SK-N-SH treated with all-trans-retinoic acid at 6 μM for 48 hours (cell line): ENCODE data around the gene ANAPC5.
"Not testable (repeated sequence)": the region's sequence is repeated elsewhere in the genome, so short reads cannot be mapped to it uniquely, and the experiment has no call there.

Source experiments
- ATAC-seq: fragments of 200-7000 bp; cut with Tn5 transposase; 3 replicates; pipeline ENCODE4 v1.9.1; 2020; ENCODE audit warnings: mild to moderate bottlenecking, moderate library complexity
- ARNTL ChIP-seq: fragments of 450-650 bp; formaldehyde crosslinking; IDR thresholded peaks from 2 replicates; pipeline ENCODE4 v1.5.0; 2020; ENCODE audit warnings: low read depth, mild to moderate bottlenecking, moderate library complexity, borderline replicate concordance
- BACH2 ChIP-seq: fragments of 250-450 bp; sonication (Bioruptor Pico); IDR thresholded peaks from 2 replicates; pipeline ENCODE4 v1.9.0; 2021; ENCODE audit warnings: mild to moderate bottlenecking, borderline replicate concordance
- CREB5 ChIP-seq: fragments of 250-450 bp; sonication (Bioruptor Pico); IDR thresholded peaks from 2 replicates; pipeline ENCODE4 v1.5.1; 2020; ENCODE audit warnings: low read depth, mild to moderate bottlenecking, moderate library complexity
- CSDC2 ChIP-seq: fragments of 250-450 bp; sonication (Bioruptor Pico); IDR thresholded peaks from 2 replicates; pipeline ENCODE4 v1.5.0; 2020; ENCODE audit warnings: mild to moderate bottlenecking, moderate library complexity
- CSRNP3 ChIP-seq: fragments of 250-450 bp; sonication (Bioruptor Pico); IDR thresholded peaks from 2 replicates; pipeline ENCODE4 v1.5.1; 2021; ENCODE audit warnings: mild to moderate bottlenecking, moderate library complexity
- ESRRG ChIP-seq: fragments of 250-450 bp; sonication (Bioruptor Pico); IDR thresholded peaks from 2 replicates; pipeline ENCODE4 v1.6.1; 2021; ENCODE audit warnings: mild to moderate bottlenecking
- GLIS3 ChIP-seq: fragments of 250-450 bp; sonication (Bioruptor Pico); IDR thresholded peaks from 2 replicates; pipeline ENCODE4 v1.5.0; 2020; ENCODE audit warnings: mild to moderate bottlenecking, moderate library complexity
- ISL1 ChIP-seq: fragments of 250-450 bp; sonication (Bioruptor Pico); IDR thresholded peaks from 2 replicates; pipeline ENCODE4 v2.1.2; 2022; ENCODE audit warnings: mild to moderate bottlenecking, moderate library complexity
- OSR1 ChIP-seq: fragments of 250-450 bp; sonication (Bioruptor Pico); IDR thresholded peaks from 2 replicates; pipeline ENCODE4 v1.8.0; 2022; ENCODE audit warnings: moderate library complexity, mild to moderate bottlenecking, inconsistent platforms
- PATZ1 ChIP-seq: fragments of 250-450 bp; sonication (Bioruptor Pico); IDR thresholded peaks from 2 replicates; pipeline ENCODE4 v1.8.0; 2020; ENCODE audit warnings: mild to moderate bottlenecking, moderate library complexity, borderline replicate concordance
- RARB ChIP-seq: fragments of 250-450 bp; sonication (Bioruptor Pico); IDR thresholded peaks from 2 replicates; pipeline ENCODE4 v1.8.0; 2021; ENCODE audit warnings: mild to moderate bottlenecking, moderate library complexity
- TCF4 ChIP-seq: fragments of 250-450 bp; sonication (Bioruptor Pico); IDR thresholded peaks from 2 replicates; pipeline ENCODE4 v1.8.0; 2021; ENCODE audit warnings: mild to moderate bottlenecking, moderate library complexity, borderline replicate concordance
- TOX ChIP-seq: fragments of 250-450 bp; sonication (Bioruptor Pico); IDR thresholded peaks from 2 replicates; pipeline ENCODE4 v1.8.0; 2021; ENCODE audit warnings: mild to moderate bottlenecking, moderate library complexity, borderline replicate concordance
- TSHZ2 ChIP-seq: fragments of 250-450 bp; sonication (Bioruptor Pico); IDR thresholded peaks from 2 replicates; pipeline ENCODE4 v1.5.0; 2020; ENCODE audit warnings: mild to moderate bottlenecking, moderate library complexity
- ZC3H10 ChIP-seq: fragments of 250-450 bp; sonication (Bioruptor Pico); IDR thresholded peaks from 2 replicates; pipeline ENCODE4 v1.5.1; 2021; ENCODE audit warnings: mild to moderate bottlenecking, moderate library complexity
- ZFP3 ChIP-seq: fragments of 250-450 bp; sonication (Bioruptor Pico); IDR thresholded peaks from 2 replicates; pipeline ENCODE4 v1.5.0; 2020; ENCODE audit warnings: mild to moderate bottlenecking, moderate library complexity
- ZNF565 ChIP-seq: fragments of 450-650 bp; formaldehyde crosslinking; conservative IDR thresholded peaks from 2 replicates; pipeline ENCODE4 v1.5.0; 2020; ENCODE audit warnings: low read depth, mild to moderate bottlenecking, moderate library complexity
- ZNF70 ChIP-seq: fragments of 450-650 bp; formaldehyde crosslinking; IDR thresholded peaks from 2 replicates; pipeline ENCODE4 v1.5.0; 2020; ENCODE audit warnings: mild to moderate bottlenecking, moderate library complexity
- ZNF8 ChIP-seq: fragments of 450-650 bp; formaldehyde crosslinking; IDR thresholded peaks from 2 replicates; pipeline ENCODE4 v1.5.0; 2020; ENCODE audit warnings: mild to moderate bottlenecking, moderate library complexity

The ANAPC5 gene

GRCh38 chr12:121379945-121380344 is 27.7 kb upstream of the ANAPC5 start:
- no peak for ATAC-seq
- no peak for TF ChIP-seq ZNF70 (CRISPR knock-in tag)
- no peak for TF ChIP-seq PATZ1 (CRISPR knock-in tag)
- TF ChIP-seq ARNTL (CRISPR knock-in tag), result no peak
- no peak for TF ChIP-seq BACH2 (CRISPR knock-in tag)
- no peak for TF ChIP-seq CREB5
- TF ChIP-seq ZFP3 (CRISPR knock-in tag), result no peak
- TF ChIP-seq ZNF8 (CRISPR knock-in tag), result no peak
- TF ChIP-seq ISL1 (CRISPR knock-in tag), result no peak
- TF ChIP-seq ZC3H10, result no peak
- TF ChIP-seq ZNF565 (CRISPR knock-in tag), result no peak
- TF ChIP-seq TSHZ2, result no peak

- no peak for ATAC-seq
- TF ChIP-seq ZNF8 (CRISPR knock-in tag) (no peak), TOX (CRISPR knock-in tag) (no peak), ESRRG (CRISPR knock-in tag) (no peak), OSR1 (CRISPR knock-in tag) (no peak), GLIS3 (CRISPR knock-in tag) (no peak), RARB (CRISPR knock-in tag) (no peak), ISL1 (CRISPR knock-in tag) (no peak), BACH2 (CRISPR knock-in tag) (no peak), ZC3H10 (no peak)
Observed at GRCh38 chr12:121378736-121379135, 26.5 kb upstream of the ANAPC5 start.

GRCh38 chr12:121376754-121377697 is 24.8 kb upstream of the ANAPC5 start:
- no peak for ATAC-seq
- TF ChIP-seq GLIS3 (CRISPR knock-in tag) (no peak), TCF4 (CRISPR knock-in tag) (no peak), BACH2 (CRISPR knock-in tag) (no peak), CSDC2 (no peak), ZNF565 (CRISPR knock-in tag) (no peak), ZC3H10 (no peak), ZNF70 (CRISPR knock-in tag) (no peak), TOX (CRISPR knock-in tag) (no peak), CREB5 (no peak), CSRNP3 (no peak), OSR1 (CRISPR knock-in tag) (no peak), RARB (CRISPR knock-in tag) (no peak)

- ATAC-seq, result not testable (repeated sequence)
Observed at GRCh38 chr12:121374945-121375584, 22.9 kb upstream of the ANAPC5 start.

- ATAC-seq, result not testable (repeated sequence)
Observed at GRCh38 chr12:121374336-121374735, 22.1 kb upstream of the ANAPC5 start.
